Kidney (tissue), 14 donors: Measurements from ENCODE around the gene VAMP3. TPM values are rescaled to one million over a fixed set of nuclear protein-coding genes. Genes with fewer than 3 reads are reported as not detected.

Experiments
- DNase-seq, 5 donors: peaks; one replicate each; pipeline ENCODE4 v3.0.0-alpha.2; 2013 to 2020
- FAIRE-seq: peaks from 2 replicates; lab custom pipeline; 2012; peaks lifted over from hg19 to GRCh38; lab: Jason Lieb, UNC
- H3K27ac ChIP-seq, 2 donors: one replicate each; pipeline ENCODE4 v1.7.0; 2013; ENCODE audit warnings: low read depth in 2 of 2, low read length in 2 of 2, inconsistent platforms in 1 of 2
- H3K27me3 ChIP-seq: one replicate; pipeline ENCODE4 v1.7.1; 2013; ENCODE audit warnings: low read length, inconsistent platforms; ENCODE audit not compliant: control insufficient read depth, insufficient read depth
- H3K36me3 ChIP-seq, 3 donors: one replicate each; pipeline versions ENCODE4 v1.7.0 to v1.7.1; 2013; ENCODE audit warnings: low read length in 3 of 3, control low read depth in 1 of 3, inconsistent platforms in 1 of 3; ENCODE audit not compliant: insufficient read depth in 3 of 3, control insufficient read depth in 2 of 3
- H3K4me1 ChIP-seq, 3 donors: one replicate each; pipeline versions ENCODE4 v1.7.0 to v1.7.1; 2013; ENCODE audit warnings: low read length in 3 of 3, inconsistent platforms in 1 of 3, low read depth in 1 of 3; ENCODE audit not compliant: control insufficient read depth in 2 of 3, insufficient read depth in 2 of 3
- H3K4me3 ChIP-seq, 3 donors: one replicate each; pipeline versions ENCODE4 v1.7.0 to v1.8.1; 2013; ENCODE audit warnings: low read length in 3 of 3, control low read depth in 1 of 3, inconsistent platforms in 1 of 3
- H3K9ac ChIP-seq, 3 donors: one replicate each; pipeline versions ENCODE4 v1.7.0 to v1.7.1; 2013; ENCODE audit warnings: low read length in 3 of 3, control low read depth in 1 of 3, inconsistent platforms in 1 of 3
- H3K9me3 ChIP-seq, 3 donors: one replicate each; pipeline versions ENCODE4 v1.7.0 to v1.7.1; 2013; ENCODE audit warnings: low read length in 3 of 3, control low read depth in 1 of 3, inconsistent platforms in 1 of 3; ENCODE audit not compliant: control insufficient read depth in 2 of 3, insufficient read depth in 1 of 3
- CTCF ChIP-seq: IDR thresholded peaks from 3 replicates; pipeline ENCODE4 v1.5.1; 2012; ENCODE audit warnings: mild to moderate bottlenecking, moderate library complexity, borderline replicate concordance; ENCODE audit not compliant: insufficient read depth; ENCODE audit errors: extremely low read depth
- intact Hi-C: fragments of 100-400 bp; cut with DNase I; formaldehyde crosslinking; loops from one replicate; pipeline ENCODE4 v1.11.1; 2022
- polyA plus RNA-seq: library from polyadenylated mRNA; stranded (reverse); fragments of 350-450 nt; fragmentation: Illumina TruSeq; extraction: RNeasy Lipid Tissue Mini Kit (QIAGEN cat#74804); gene quantifications from one replicate; pipeline ENCODE4 v1.2.3, GENCODE V29; 2014; ENCODE audit warnings: low read depth, low replicate concordance; ENCODE audit not compliant: insufficient read depth
- total RNA-seq: library from RNA; stranded (reverse); fragmentation: NEBNext Ultra II Directional; extraction: Animal tissue kit (Norgen Biotek cat#: 25700); gene quantifications from one replicate; pipeline ENCODE4 v1.2.1, GENCODE V29; 2021
- donor health status: control.
- donor health status: control.
- donor health status: control.
- donor health status: control.
- donor health status: control.
- donor health status: DM: yes; HTN: yes; CAD: no.
- donor health status: Normal renal cell carcinoma (clear cell type).

VAMP3 gene
- total and polyA plus RNA-seq, 2 donors from 2014 or later: 69.7 to 93.8 TPM

GRCh38 chr1:7744882-7745281 is 26.2 kb upstream of the VAMP3 start:
- H3K4me1 ChIP-seq: no peaks in the 10 kb centered on the region
- FAIRE-seq: no peak
- TF ChIP-seq CTCF: no peak
- no peaks in the 10 kb centered on the region for H3K9me3 ChIP-seq
- H3K9ac ChIP-seq: no peak overlapping the region
- H3K36me3 ChIP-seq: no peaks in the 10 kb centered on the region
- H3K27ac ChIP-seq: no peak overlapping the region
- DNase-seq: no peak
- H3K27me3 ChIP-seq: no peaks in the 10 kb centered on the region
- intact Hi-C loops: loop anchor here (5.0 kb wide), 1 partner anchor 73 kb away; no protein-coding TSS in a partner anchor
- no peak overlapping the region for H3K4me3 ChIP-seq

- DNase-seq (peak in 1 of 5 donors; percentile 75), FAIRE-seq (peak; percentile 85)
- Histone ChIP-seq H3K36me3 (no peaks in the 10 kb centered on the region), H3K9ac (no peak overlapping the region), H3K4me3 (peak overlapping the region in 2 of 3 donors; percentile 3 to 15), H3K9me3 (no peaks in the 10 kb centered on the region), H3K27ac (peak overlapping the region in 1 of 2 donors; percentile 33), H3K27me3 (no peaks in the 10 kb centered on the region), H3K4me1 (no peaks in the 10 kb centered on the region)
- TF ChIP-seq CTCF: no peak
- intact Hi-C loops: loop anchor here (5.0 kb wide), 1 partner anchor 73 kb away; no protein-coding TSS in a partner anchor
Measured at GRCh38 chr1:7745783-7746182, 25.3 kb upstream of the VAMP3 start.

GRCh38 chr1:7747605-7748004 is 23.5 kb upstream of the VAMP3 start:
- Histone ChIP-seq H3K36me3 (no peaks in the 10 kb centered on the region), H3K9me3 (no peaks in the 10 kb centered on the region), H3K4me3 (no peak overlapping the region), H3K27me3 (no peaks in the 10 kb centered on the region), H3K9ac (no peak overlapping the region), H3K4me1 (no peaks in the 10 kb centered on the region), H3K27ac (no peak overlapping the region)
- intact Hi-C loops: loop anchor here (5.0 kb wide), 1 partner anchor 75 kb away; no protein-coding TSS in a partner anchor
- FAIRE-seq: no peak
- DNase-seq: no peak
- no peak for TF ChIP-seq CTCF

- DNase-seq: no peak
- Histone ChIP-seq H3K36me3 (no peaks in the 10 kb centered on the region), H3K9ac (no peak overlapping the region), H3K9me3 (no peaks in the 10 kb centered on the region), H3K4me1 (no peaks in the 10 kb centered on the region), H3K4me3 (no peak overlapping the region), H3K27me3 (no peaks in the 10 kb centered on the region), H3K27ac (no peak overlapping the region)
- no peak for TF ChIP-seq CTCF
- no peak for FAIRE-seq
- intact Hi-C loops: loop anchor here (5.0 kb wide), 1 partner anchor 77 kb away; no protein-coding TSS in a partner anchor
Measured at GRCh38 chr1:7749126-7749525, 22.0 kb upstream of the VAMP3 start.
